ENCODE measurements around the gene COX17.

The COX17 gene

GRCh38 chr3:119645813-119646212 is 31.4 kb downstream of the COX17 start:
- no peak for DNase-seq (ENCODE audit: low read depth in 2 of 2, low spot score in 1 of 2)

DNA sequence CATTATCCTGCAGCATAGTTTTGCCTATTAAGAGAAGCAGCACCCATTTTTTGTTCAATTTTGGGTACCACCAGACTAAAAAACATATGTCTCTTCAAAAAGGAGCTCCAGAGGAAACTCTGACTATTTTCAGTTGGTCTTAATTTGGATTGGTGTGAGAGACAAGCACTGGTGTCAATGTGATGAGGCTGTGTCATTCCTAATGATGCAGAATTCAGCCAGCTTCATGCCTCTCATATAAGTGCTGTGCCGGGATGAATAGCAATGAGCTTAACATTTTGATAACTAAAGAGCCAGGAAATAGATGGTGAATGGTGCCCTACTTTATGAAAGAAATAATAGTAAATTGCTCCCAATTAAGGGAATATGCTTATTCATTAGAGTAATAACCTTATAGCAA is 32.7 kb downstream of the COX17 start:
- no peak for DNase-seq (ENCODE audit: low read depth in 2 of 2, low spot score in 1 of 2)

- DNase-seq (ENCODE audit: low read depth in 2 of 2, low spot score in 1 of 2) = no peak
Observed at GRCh38 chr3:119643528-119643927, 33.7 kb downstream of the COX17 start.

DNA sequence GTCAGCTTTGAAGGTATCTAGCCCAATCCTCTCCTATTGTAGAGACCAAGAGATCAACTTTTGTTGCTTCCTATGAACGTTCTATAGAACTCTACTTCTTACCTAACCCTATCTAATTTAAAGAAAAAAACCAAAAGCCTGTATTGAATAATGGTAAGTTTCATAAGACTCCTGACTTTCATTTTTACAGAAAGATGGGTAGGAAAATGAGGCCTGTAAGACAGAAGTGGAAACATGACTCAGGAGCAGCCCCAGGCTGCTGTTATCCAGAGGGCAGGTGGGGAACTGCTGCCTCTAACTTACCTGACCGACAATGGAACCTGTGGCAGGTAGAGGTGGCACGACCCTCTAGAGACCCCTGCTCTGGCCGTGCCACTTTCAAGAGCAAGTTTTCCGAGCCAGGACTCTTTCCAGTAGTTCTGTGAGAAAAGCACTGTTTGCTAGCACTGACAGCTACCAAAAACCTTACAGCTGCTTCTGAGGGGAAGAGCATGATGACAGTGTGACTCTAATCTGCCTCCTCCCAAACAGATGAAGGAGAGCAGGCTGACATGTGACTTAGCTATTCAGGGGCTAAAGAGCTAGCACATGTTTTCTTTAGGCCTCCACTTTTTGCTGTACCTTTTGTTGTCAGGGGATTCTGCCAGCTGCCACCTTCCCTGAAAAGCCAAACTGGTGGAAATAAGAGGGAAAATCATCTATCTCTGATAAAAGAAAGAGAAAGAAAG is 34.3 kb downstream of the COX17 start:
- no peak for DNase-seq (ENCODE audit: low read depth in 2 of 2, low spot score in 1 of 2)

DNA sequence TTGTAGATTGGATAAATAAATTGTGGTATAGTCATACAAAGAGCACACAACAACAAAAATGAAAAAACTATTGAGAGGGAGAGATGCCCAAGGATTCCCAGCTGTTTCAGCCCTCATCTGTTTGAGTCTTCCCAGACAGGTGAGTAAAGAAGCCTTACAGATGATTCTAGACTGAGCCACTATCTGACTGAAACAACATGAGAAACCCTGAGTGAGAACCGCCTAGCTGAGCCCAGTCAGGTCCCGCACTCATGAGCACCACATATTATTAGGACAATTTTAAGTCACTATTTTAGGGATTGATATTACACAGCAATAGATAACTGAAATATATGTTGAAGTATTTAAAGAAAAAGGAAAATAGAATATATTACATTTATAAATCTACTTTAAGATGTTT is 35.8 kb downstream of the COX17 start:
- DNase-seq (ENCODE audit: low read depth in 2 of 2, low spot score in 1 of 2) = no peak

- DNase-seq (ENCODE audit: low read depth in 2 of 2, low spot score in 1 of 2) = no peak
Observed at GRCh38 chr3:119639494-119640350, 37.5 kb downstream of the COX17 start.

GRCh38 chr3:119637679-119638477 is 39.3 kb downstream of the COX17 start:
- DNase-seq (ENCODE audit: low read depth in 2 of 2, low spot score in 1 of 2) = no peak

- no peak for DNase-seq (ENCODE audit: low read depth in 2 of 2, low spot score in 1 of 2)
Observed at GRCh38 chr3:119636891-119637611, 40.2 kb downstream of the COX17 start.

DNA sequence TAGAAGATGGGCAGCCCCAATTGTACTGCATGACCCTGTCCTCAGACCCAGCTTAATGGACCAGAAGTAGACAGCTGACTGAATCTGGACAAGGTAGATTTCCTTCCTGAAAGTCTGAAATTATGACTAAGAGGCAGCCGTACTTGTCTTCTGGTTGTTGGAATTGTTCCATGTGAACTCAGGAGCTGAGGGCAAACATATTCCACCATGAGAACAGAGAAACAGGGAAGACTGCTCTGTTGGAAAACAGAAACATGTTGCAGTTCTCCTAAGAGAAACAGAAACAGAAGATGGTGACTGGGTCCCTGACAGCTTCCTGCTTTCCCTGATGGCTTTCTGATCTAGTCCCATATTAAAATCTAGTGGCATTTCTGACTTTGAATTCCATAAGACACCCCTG is 41.0 kb downstream of the COX17 start:
- DNase-seq (ENCODE audit: low read depth in 2 of 2, low spot score in 1 of 2) = no peak

- no peak for DNase-seq (ENCODE audit: low read depth in 2 of 2, low spot score in 1 of 2)
Observed at GRCh38 chr3:119635719-119636118, 41.5 kb downstream of the COX17 start.

GRCh38 chr3:119632829-119633228 is 44.4 kb downstream of the COX17 start:
- no peak for DNase-seq (ENCODE audit: low read depth in 2 of 2, low spot score in 1 of 2)

DNA sequence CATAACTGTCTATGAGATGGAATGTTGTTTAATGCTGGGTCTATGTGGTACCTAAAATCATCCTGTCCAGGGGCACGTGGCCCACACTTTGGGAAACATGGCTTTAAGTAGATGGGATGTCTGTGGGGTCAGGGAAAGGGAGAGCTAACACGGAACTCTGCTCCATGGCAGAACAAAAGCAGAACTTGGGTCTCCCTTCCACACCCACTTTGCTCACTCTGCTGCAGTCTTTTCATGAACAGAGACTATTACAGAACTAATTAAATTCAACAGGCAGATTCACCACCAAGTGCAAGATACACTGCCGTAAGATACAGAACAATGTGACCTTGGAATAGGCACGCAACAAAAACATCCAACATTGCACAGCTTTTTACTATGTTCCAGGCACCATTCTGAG is 45.0 kb downstream of the COX17 start:
- no peak for DNase-seq (ENCODE audit: low read depth in 2 of 2, low spot score in 1 of 2)

GRCh38 chr3:119631516-119631915 is 45.7 kb downstream of the COX17 start:
- no peak for DNase-seq (ENCODE audit: low read depth in 2 of 2, low spot score in 1 of 2)

DNA sequence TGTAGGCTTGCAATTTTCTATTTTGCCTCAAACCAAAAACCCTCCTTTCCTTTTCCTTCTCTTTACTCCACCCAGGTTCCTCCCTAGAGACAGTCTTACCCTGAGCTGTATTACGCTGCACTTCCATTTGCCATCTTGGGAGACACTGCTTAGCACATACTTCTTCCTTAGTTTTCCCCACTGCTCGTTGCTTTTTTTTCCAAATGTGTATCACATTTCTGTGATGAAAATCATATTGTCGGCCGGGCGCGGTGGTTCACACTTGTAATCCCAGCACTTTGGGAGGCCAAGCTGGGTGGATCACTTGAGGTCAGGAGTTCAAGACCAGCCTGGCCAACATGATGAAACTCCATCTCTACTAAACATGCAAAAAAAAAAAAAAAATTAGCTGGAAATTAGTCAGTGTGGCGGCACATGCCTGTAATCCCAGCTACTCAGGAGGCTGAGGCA is 46.3 kb downstream of the COX17 start:
- no peak for DNase-seq (ENCODE audit: low read depth in 2 of 2, low spot score in 1 of 2)

DNA sequence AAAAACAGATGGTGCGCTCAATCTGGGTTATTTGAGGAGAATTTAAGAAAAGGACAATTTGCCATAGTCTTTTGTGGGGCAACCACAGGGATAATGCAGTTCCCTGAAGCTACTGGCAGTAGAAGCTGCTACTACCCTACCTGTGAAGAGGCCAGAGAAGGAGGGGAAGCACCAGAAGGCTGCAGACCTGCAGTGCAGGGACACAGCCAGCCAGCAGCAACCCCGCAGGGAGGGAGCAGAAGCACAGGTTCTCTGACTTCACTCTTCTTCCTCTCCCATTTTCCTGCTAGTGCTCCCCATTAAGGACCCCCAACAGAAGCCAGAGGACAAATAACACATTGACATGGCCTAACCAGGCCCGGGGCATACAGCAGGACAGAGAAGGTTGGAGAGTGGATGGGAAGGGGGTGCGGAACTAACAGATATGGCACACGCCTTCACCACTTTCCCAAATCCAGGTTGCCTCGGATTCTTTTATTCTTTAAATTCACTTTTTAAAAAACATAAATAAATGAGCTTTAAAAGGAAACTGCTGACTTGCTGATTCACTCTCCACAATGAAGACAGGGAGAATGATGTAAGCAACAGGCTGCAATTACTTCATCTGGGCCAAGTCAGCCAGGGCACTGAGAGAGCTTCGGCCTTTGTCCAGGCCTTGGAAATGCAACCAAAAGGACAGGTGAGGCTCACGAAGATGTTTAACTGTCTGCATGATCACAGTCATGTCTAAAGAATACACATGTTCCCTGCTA is 46.9 kb downstream of the COX17 start:
- DNase-seq (ENCODE audit: low read depth in 2 of 2, low spot score in 1 of 2) = no peak

DNA sequence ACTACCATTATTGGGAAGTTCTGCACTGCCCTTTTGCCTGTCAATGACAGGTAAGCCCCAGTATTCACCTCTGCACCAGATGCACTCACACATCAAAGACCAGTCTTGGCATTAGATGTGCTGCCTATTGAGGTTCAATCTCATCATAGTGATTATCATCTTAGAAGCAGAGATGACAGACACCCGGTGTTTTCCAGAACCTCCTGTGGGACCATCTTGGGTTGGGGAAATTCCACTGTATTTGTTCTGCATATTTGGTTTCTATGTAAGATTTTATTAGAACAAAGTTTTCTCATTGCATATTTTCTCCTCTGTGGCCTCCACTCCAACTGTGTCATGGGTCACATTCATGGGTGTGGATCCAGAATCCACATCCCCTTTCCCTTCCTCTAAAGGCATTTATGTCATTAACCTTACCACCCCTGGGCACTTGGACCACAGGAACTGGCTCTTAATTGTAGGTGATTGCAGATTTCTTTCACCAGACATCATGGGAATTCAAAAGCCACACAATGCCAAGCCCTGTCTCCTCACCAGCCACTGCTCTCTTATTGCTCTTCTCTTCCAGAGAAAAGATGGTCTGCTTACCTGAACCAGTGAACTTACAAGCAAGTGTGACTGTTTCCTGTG is 48.3 kb downstream of the COX17 start:
- no peak for DNase-seq (ENCODE audit: low read depth in 2 of 2, low spot score in 1 of 2)

DNA sequence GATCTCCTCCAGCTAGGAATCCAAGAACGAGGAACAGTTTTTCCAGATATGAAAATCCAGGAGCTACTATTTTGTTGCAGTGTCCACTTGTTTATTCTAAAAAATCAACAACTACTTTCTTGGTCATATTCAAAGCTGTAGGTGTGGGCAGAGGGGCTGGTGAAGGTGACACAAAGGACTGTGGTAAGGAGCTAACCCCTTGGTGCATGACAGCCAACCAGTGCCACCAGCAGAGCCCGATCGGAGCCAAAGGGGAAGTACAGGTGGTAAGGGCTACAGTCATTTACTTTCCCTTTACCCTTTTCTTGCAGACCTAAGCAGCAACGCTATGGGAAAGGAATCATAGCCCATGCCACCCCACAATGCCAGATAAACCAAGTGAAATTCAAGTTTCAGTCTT is 48.8 kb downstream of the COX17 start:
- no peak for DNase-seq (ENCODE audit: low read depth in 2 of 2, low spot score in 1 of 2)

DNA sequence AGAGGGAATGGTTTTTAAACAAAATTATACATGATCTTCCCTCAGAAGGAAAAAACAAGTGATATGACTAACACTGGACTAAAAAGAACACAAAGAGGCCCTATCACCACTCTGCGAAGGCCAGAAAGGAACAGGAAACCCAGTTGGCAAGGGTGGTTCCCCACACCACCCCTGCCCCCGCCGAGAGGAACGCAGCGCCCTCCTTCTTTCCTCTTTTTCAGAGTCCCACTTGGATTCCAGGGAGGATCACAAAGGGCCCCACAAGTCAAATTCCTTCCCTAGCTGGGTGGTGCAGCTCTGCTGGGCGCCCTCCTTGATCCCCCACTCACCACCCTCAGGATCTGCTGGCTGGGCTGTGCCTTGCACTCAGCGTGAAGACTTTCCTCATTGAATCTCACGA is 49.7 kb downstream of the COX17 start:
- no peak for DNase-seq (ENCODE audit: low read depth in 2 of 2, low spot score in 1 of 2)

DNA sequence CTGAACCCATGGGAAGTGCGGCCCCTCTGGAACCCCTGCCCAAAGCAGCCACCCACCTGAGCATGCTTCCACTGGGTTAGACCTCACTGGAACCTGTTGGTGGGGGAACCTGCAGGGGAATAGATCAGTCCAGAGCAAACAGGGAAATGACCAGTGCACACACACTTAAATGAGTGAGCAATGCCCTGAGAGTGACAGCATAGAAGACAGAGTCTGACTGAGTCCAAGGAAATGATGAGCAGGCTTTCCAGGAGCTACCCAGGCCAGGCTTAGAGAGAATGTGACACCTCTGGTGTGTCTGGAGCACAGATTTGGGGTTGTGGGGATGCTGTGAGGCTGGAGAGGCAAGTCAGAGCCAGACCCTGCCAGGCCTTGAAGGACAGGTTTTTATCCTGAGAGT is 51.0 kb downstream of the COX17 start:
- DNase-seq (ENCODE audit: low read depth in 2 of 2, low spot score in 1 of 2) = no peak

All from stimulated activated CD8-positive, alpha-beta memory T cell treated with anti-CD3 and anti-CD28 coated beads, Interleukin-4, amount 100 ng/mL, for 4 hours (primary cell).